HFFc6 (cell line): ENCODE measurements around the gene ZNF22. TPM values are rescaled to one million over a fixed set of nuclear protein-coding genes. Genes with fewer than 3 reads are reported as not detected.
A peak's percentile ranks its signal among the peaks of the same experiment; 100 is the strongest.

Experiments
- DNase-seq: peaks from one replicate; pipeline ENCODE4 v3.0.0-alpha.2; 2018
- H3K27ac Mint-ChIP-seq: 2 replicates; pipeline ENCODE4 v1.8.0; 2020; ENCODE audit warnings: mild to moderate bottlenecking, mixed read lengths
- H3K27me3 Mint-ChIP-seq: 2 replicates; pipeline ENCODE4 v1.8.0; 2021; ENCODE audit warnings: mild to moderate bottlenecking, moderate library complexity, mixed read lengths; ENCODE audit not compliant: insufficient read depth
- H3K36me3 Mint-ChIP-seq: 2 replicates; pipeline ENCODE4 v1.8.0; 2021; ENCODE audit warnings: low read depth, mixed read lengths
- H3K4me1 Mint-ChIP-seq: 2 replicates; pipeline ENCODE4 v1.8.0; 2020; ENCODE audit warnings: low read depth, mixed read lengths
- H3K4me3 Mint-ChIP-seq: 2 replicates; pipeline ENCODE4 v1.8.0; 2020; ENCODE audit warnings: mild to moderate bottlenecking, moderate library complexity, mixed read lengths
- H3K9me3 Mint-ChIP-seq: 2 replicates; pipeline ENCODE4 v1.8.0; 2020; ENCODE audit warnings: mild to moderate bottlenecking, mixed read lengths
- total RNA-seq, 6 experiments: library from RNA; stranded (reverse); fragmentation: NEBNext Ultra II Directional; extraction: Animal tissue kit (Norgen Biotek cat#: 25700); gene quantifications; 2 replicates in 1 of 6; 3 replicates in 5 of 6; pipeline ENCODE4 v1.2.3, GENCODE V29; 2021
- TF ChIP-seq, protein P1 (sequence below): fragments of 200-600 bp; sonication (generic); IDR thresholded peaks from 2 replicates; pipeline ENCODE4 v1.5.0; 2021; ENCODE audit warnings: antibody characterized with exemption, mild to moderate bottlenecking

Gene ZNF22
- total RNA-seq, 6 experiments from 2014 or later, result 7.4 to 15.8 (median 13.2) TPM

DNA sequence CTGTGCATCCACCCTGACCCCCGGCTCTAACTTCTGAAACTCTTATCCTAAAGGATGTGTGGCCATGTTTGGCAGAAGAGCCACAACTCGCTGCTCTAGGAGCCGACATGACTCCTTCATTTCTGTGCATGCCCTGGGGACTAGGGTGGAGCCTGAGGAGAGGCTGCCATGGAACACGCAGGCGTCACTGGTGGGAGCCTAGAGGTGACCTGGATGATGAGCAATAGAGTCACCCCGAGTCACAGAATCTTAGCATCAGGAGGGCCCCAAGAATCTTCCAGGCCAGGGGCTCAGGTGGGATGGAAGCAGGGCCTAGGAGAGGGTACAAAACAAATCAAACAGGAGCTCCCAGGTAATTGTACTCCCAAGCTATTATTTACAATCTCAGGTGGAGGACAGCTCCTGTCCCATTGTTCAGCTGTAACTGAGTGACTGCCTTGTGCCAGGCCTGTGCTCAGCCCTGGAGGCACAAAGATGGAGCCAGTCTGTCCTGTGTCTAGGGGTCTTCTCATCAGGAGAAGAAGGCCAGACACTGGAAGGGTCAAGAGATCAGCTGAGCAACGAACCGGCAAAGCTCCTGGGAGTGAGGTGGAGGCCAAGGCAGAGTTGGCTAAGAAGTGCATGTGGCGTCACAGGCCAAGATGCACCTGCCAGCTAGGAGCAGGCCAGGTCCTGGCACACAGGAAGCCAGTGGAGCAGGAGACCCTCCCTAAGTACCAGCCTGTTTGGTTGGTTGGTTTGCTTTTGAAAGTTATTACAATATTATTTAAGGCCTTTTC, 5.8 kb upstream of the ZNF22 start:
- H3K27ac Mint-ChIP-seq, result no peak overlapping the region
- DNase-seq, result no peak
- TF ChIP-seq, protein P1, sequence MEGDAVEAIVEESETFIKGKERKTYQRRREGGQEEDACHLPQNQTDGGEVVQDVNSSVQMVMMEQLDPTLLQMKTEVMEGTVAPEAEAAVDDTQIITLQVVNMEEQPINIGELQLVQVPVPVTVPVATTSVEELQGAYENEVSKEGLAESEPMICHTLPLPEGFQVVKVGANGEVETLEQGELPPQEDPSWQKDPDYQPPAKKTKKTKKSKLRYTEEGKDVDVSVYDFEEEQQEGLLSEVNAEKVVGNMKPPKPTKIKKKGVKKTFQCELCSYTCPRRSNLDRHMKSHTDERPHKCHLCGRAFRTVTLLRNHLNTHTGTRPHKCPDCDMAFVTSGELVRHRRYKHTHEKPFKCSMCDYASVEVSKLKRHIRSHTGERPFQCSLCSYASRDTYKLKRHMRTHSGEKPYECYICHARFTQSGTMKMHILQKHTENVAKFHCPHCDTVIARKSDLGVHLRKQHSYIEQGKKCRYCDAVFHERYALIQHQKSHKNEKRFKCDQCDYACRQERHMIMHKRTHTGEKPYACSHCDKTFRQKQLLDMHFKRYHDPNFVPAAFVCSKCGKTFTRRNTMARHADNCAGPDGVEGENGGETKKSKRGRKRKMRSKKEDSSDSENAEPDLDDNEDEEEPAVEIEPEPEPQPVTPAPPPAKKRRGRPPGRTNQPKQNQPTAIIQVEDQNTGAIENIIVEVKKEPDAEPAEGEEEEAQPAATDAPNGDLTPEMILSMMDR, result no peak
- H3K36me3 Mint-ChIP-seq, result no peaks in the 10 kb centered on the region
- H3K9me3 Mint-ChIP-seq, result no peaks in the 10 kb centered on the region
- no peak overlapping the region for H3K4me3 Mint-ChIP-seq
- H3K27me3 Mint-ChIP-seq, result peaks cover 2% of the 10 kb centered on the region
- peaks cover 32% of the 10 kb centered on the region for H3K4me1 Mint-ChIP-seq

DNA sequence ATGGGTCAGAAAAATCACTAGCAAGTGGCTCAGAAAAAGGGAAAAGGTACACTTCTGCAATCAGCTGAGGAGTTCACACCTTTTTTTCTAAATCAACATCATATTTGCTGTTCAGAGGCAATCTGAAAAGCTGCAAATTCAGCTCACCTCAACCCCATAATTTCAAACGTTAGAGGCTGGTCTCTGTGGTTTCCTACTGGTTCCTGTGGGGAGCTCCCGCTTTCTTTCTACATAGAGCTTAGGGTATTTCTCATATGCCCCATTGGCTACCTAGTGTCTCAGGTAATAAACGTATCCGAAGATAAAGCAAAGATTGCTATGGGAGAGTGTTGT, 5.2 kb upstream of the ZNF22 start:
- Mint-ChIP-seq H3K27ac (0 out of 2 replicates have a peak overlapping the region, but pooled peaks have one; percentile 9), H3K36me3 (no peaks in the 10 kb centered on the region), H3K27me3 (no peaks in the 10 kb centered on the region; the same call in none of the 2 replicates), H3K4me3 (no peak overlapping the region), H3K4me1 (peaks cover 38% of the 10 kb centered on the region), H3K9me3 (no peaks in the 10 kb centered on the region)
- TF ChIP-seq, protein P1, result no peak
- DNase-seq, result no peak

DNA sequence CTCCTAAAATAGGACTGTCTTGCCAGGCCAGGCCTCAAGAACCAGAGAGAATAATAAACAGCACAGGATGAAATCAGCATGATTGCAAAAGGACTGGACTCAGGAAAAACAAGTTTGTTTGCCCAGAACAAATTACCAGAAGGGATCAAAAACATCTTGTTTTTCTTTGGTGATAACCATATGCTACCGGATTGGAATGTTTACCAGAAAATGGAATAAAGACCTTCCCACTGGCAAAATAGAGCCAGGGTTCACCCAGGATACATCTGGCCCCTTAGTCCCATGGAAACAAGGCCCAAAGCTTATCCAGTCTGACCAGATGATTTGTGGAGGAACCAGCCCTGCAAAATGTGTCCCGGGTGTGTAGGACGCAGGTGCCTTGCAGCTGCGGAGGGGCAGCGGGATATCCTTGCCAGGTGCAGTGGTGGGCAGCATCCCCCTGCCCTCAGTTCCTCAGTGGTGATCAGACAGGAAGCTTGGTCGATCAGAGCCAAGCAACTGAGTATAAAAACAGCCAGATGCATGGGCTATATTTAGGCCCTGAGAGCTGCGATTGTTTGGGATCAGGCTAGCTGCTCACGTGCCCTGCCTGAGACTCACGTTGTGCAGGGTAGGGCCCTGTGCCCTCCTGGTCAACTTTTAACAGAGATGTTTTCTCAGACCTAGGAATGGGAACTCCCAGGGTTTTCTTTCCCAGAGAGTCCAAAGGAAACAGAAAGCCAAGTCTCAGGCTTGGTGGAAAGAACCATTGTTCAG, 4.6 kb upstream of the ZNF22 start:
- H3K27ac Mint-ChIP-seq, result 0 out of 2 replicates have a peak overlapping the region, but pooled peaks have one; percentile 9
- H3K9me3 Mint-ChIP-seq, result no peaks in the 10 kb centered on the region
- DNase-seq, result no peak
- H3K36me3 Mint-ChIP-seq, result no peaks in the 10 kb centered on the region
- TF ChIP-seq, protein P1, result no peak
- no peak overlapping the region for H3K4me3 Mint-ChIP-seq
- peaks cover 42% of the 10 kb centered on the region for H3K4me1 Mint-ChIP-seq
- no peaks in the 10 kb centered on the region; the same call in none of the 2 replicates for H3K27me3 Mint-ChIP-seq

DNA sequence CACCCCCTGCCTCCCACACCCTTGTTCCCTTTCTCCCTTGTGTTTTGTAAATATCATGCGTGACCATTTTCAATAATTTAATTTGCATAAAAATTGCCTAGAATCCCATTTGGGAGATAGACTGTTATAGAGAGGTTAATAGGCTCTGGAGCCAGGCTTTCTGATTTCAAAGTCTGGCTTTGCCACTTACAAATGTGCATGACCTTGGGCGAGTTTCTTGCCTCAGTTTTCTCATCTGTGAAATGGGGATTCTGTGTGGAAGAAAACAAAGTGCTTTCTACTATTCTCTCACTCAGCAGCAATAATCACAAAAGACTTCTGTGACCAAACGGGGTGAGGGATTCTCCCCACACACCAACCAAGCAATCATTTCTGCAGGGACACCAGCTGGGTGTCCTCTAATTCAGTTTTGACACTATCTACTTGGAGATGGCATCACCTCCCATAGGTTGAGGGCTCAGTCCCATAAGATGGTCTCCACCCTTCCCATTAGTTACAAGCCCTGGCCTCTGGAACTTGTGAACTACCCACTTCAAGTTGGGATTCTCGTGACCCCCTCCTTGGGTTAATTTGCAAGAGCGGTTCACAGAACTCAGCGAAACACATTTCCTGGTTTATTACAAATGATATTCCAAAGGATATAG, 3.5 kb upstream of the ZNF22 start:
- TF ChIP-seq, protein P1, result no peak
- H3K27ac Mint-ChIP-seq, result no peak overlapping the region

DNA sequence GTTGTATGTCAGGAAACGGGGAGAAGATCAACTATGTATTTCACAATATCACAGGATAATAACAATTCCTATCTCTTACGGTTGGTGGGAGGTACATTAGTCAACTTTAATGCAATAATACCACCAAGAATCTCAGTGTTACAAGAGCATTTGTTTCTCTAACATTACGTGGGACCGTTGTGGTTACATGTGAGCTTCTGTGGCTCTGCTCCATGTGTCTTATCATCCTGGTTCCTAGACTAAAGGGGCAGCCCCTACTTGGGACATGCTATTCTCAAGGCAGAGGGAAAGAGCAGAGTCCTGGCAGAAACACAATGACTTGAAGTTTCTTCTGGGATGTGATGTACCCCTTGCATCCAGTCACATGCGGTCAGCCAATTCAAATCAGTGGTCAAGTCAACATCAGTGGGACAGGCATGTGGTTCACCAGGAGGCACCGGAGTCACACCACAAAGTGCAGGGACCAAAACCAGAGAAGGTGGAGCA, 2.5 kb upstream of the ZNF22 start:
- peaks cover 1% of the 10 kb centered on the region; the same call in 1 of the 2 replicates for H3K9me3 Mint-ChIP-seq
- H3K4me3 Mint-ChIP-seq, result no peak overlapping the region
- H3K4me1 Mint-ChIP-seq, result peaks cover 58% of the 10 kb centered on the region
- DNase-seq, result no peak
- H3K27me3 Mint-ChIP-seq, result peaks cover 2% of the 10 kb centered on the region
- H3K36me3 Mint-ChIP-seq, result peaks cover 7% of the 10 kb centered on the region
- TF ChIP-seq, protein P1, result no peak
- no peak overlapping the region for H3K27ac Mint-ChIP-seq

More for the DNA sequence above, 3.5 kb upstream of the ZNF22 start:
- Mint-ChIP-seq H3K4me3 (no peak overlapping the region), H3K27me3 (no peaks in the 10 kb centered on the region; the same call in none of the 2 replicates), H3K36me3 (peaks cover 1% of the 10 kb centered on the region), H3K4me1 (peaks cover 52% of the 10 kb centered on the region), H3K9me3 (no peaks in the 10 kb centered on the region)
- DNase-seq, result no peak
